RWPE1 (cell line): Measurements from ENCODE around the gene DGKD.

Experiments
- CTCF ChIA-PET: fragments of 350-600 bp; sonication (Branson Sonifier 250); formaldehyde crosslinking; extraction: SDS; loops from one replicate; lab custom pipeline; 2021; lab: Yijun Ruan, JAX
- POLR2A ChIA-PET: fragments of 400-600 bp; formaldehyde crosslinking; extraction: SDS; loops from one replicate; lab custom pipeline; 2020; ENCODE audit warnings: antibody characterized with exemption; ENCODE audit not compliant: low non-redundant PET; lab: Yijun Ruan, JAX
- DNase-seq: peaks from one replicate; pipeline ENCODE4 v3.0.0; 2012; ENCODE audit warnings: low spot score
- H3K27ac ChIP-seq: fragments of 450-650 bp; 2 replicates; pipeline ENCODE4 v1.5.1; 2017
- TF ChIP-seq, protein P1 (sequence below): fragments of 450-650 bp; conservative IDR thresholded peaks from 2 replicates; pipeline ENCODE4 v1.5.1; 2017; ENCODE audit warnings: low read depth, mild to moderate bottlenecking

Gene DGKD

DNA sequence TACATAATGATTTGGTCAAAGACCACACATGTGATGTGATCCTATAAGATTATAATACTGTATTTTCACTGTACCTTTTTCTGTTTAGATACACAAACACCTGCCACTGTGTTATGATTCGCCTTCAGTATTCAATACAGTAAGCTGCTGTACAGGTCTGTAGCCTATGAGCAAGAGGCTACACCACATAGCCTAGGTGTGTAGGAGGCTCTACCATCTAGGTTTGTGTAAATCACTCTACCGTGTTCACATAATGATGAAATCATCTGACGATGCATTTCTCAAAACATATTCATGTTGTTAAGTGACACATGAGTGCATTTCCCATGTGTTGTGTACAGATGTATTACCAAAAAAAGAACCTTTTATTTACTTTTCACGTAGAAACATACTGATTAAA lies 137.8 kb downstream of the DGKD start:
- POLR2A ChIA-PET = no interaction called here
- TF ChIP-seq, protein P1, sequence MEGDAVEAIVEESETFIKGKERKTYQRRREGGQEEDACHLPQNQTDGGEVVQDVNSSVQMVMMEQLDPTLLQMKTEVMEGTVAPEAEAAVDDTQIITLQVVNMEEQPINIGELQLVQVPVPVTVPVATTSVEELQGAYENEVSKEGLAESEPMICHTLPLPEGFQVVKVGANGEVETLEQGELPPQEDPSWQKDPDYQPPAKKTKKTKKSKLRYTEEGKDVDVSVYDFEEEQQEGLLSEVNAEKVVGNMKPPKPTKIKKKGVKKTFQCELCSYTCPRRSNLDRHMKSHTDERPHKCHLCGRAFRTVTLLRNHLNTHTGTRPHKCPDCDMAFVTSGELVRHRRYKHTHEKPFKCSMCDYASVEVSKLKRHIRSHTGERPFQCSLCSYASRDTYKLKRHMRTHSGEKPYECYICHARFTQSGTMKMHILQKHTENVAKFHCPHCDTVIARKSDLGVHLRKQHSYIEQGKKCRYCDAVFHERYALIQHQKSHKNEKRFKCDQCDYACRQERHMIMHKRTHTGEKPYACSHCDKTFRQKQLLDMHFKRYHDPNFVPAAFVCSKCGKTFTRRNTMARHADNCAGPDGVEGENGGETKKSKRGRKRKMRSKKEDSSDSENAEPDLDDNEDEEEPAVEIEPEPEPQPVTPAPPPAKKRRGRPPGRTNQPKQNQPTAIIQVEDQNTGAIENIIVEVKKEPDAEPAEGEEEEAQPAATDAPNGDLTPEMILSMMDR = no peak
- DNase-seq = no peak
- CTCF ChIA-PET = interaction anchor here (0.7 kb wide), 1 partner anchor 15 kb away, joined by 3 read pairs; no protein-coding TSS in a partner anchor
- H3K27ac ChIP-seq = no peak overlapping the region

DNA sequence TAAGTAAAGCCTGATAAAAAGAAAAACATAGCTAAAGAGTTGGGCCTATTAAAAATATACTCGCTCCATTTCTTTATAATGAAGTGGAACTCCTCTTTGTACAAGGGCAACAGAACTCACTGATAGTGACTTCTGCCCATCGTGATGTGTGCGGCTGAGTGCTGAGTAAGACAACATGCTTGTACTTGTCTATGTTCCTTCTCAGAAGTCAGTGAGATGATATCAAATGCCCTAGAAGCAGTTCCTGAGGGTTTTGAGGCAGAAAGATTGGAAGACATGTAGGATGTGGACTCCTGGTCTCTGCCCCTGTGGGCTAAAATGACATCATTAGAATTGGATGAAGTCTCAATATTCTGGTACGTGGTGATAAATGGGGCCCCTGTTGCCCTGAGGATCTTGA lies 138.5 kb downstream of the DGKD start:
- CTCF ChIA-PET = no interaction called here

GRCh38 chr2:233495503-233496496 lies 141.5 kb downstream of the DGKD start:
- POLR2A ChIA-PET = no interaction called here
- TF ChIP-seq, protein P1 = no peak
- CTCF ChIA-PET = interaction anchor here (0.7 kb wide), 1 partner anchor 192 kb away, joined by 3 read pairs; no protein-coding TSS in a partner anchor
- H3K27ac ChIP-seq = no peak overlapping the region
- DNase-seq = no peak

More for the DNA sequence above, 138.5 kb downstream of the DGKD start:
- H3K27ac ChIP-seq = peak overlapping the region; percentile 77; the same call in 1 of the 2 replicates
- POLR2A ChIA-PET = no interaction called here
- TF ChIP-seq, protein P1 = no peak
- peak; percentile 81 for DNase-seq

DNA sequence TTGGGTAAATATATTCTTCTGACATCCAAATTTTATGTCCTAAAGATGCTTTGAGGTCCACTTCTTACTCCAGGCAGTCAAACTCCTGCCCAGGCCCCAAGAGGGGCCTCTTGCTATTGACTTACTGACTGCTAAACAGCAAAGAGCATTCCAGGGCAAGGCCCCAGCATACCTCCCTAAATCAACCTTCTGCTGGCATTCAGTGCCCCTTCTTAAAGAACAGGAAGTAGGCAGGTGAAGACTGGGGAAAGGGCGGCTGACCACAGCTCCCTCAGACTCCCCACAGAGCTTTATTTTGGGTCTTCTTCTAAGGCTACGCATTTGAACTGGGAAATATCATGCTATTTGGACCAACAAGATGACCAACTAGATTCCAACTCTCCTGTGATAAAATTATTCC lies 143.4 kb downstream of the DGKD start:
- ChIA-PET POLR2A (no interaction called here), CTCF (no interaction called here)
- TF ChIP-seq, protein P1 = no peak
- no peak overlapping the region for H3K27ac ChIP-seq
- DNase-seq = no peak

GRCh38 chr2:233498126-233498525 lies 143.8 kb downstream of the DGKD start:
- H3K27ac ChIP-seq = no peak overlapping the region
- CTCF ChIA-PET = no interaction called here
- POLR2A ChIA-PET = no interaction called here
- DNase-seq = no peak
- TF ChIP-seq, protein P1 = no peak

DNA sequence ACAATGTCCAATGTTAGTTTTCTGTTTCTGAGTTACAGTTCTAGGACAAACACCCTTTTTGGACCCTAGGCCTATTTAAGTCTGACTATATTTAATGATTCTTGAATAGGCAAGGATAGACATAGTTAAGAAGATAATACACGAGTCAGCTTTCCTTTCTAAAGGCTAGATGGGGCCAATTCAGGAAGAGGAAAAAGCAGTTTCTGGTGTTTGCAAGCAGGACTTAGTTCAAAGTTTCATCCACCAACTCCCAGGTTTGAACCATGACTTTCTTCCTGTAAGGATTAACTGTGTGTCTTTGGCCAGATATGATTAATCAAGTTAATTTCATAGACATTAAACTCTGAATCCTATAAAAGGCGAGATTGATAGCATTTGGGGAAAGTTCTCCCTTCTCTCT lies 145.6 kb downstream of the DGKD start:
- TF ChIP-seq, protein P1 = no peak
- DNase-seq = no peak
- ChIA-PET POLR2A (no interaction called here), CTCF (interaction anchor here (0.7 to 1.1 kb wide), 2 partner anchors 23 to 196 kb away, joined by 3 to 5 read pairs; no protein-coding TSS in a partner anchor)
- no peak overlapping the region for H3K27ac ChIP-seq
